NCI-H82 treated with DMSO at 0.1 percent for 48 hours (cell line): ENCODE results near the gene OSBPL2.

Experiments
- DNase-seq: peaks from one replicate; lab custom pipeline; 2025; ENCODE audit not compliant: unreplicated experiment; lab: John Stamatoyannopoulos, UW

OSBPL2 gene

GRCh38 chr20:62298577-62299249 is 60.4 kb downstream of the OSBPL2 start:
- no peak for DNase-seq

GRCh38 chr20:62299666-62300236 is 61.4 kb downstream of the OSBPL2 start:
- no peak for DNase-seq

- DNase-seq = no peak
Measured at GRCh38 chr20:62300319-62300718, 62.0 kb downstream of the OSBPL2 start.

DNA sequence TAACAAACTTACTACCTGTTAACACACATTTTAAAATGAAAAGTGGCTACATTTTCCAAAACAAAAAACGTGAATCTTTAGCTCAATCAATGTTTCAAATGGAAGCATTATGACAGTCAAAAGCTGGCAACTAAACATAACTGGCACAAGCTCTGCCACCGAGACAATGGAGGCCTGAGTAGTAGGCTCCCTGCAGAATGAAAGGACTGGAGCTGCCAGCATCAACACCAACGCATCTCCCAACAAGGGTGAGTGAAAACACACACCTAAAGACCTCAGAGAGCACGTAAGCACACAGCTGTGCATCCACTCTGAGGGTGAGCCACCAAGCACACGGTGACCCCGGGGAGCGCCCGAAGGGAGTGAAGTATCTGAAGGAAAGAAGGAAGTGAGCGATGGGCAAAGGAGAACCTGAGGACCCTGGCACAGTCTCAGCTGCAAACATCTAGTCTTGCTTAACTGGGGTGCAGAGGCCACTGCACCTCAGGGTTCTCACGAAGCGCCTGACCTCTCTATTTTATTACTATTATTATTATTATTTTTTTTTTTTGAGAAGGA is 62.9 kb downstream of the OSBPL2 start:
- no peak for DNase-seq

DNA sequence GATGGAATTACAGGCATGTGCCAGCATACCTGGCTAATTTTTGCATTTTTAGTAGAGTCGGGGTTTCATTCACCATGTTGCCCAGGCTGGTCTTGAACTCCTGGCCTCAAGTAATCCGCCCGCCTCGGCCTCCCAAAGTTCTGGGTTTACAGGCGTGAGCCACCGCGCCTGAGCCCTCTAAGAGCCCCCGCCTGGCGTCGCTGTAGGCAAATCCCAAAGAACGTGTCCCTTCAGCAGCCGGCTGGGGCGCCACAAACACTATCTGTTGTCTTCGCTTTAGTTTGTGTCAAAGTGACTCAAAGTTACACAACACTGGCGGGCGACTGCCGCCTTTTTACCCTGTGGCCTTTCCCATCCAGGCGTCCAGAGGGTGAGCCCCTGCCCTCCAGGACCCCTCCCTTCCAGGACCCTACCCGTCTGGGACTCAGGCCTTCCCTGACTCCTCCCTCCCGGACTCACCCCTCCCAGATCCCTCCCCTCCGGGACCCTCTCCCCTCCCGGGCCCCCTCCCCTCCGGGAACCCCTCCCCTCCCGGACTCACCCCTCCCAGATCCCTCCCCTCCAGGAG is 63.5 kb downstream of the OSBPL2 start:
- peak; percentile 97 for DNase-seq

- peak; percentile 90 for DNase-seq
Measured at GRCh38 chr20:62302341-62303061, 64.2 kb downstream of the OSBPL2 start, which contains the start of gene ADRM1. Gene ADRM1 (plus strand): TSS chr20:62302997. CDS start chr20:62303569, 572 bp downstream.

DNA sequence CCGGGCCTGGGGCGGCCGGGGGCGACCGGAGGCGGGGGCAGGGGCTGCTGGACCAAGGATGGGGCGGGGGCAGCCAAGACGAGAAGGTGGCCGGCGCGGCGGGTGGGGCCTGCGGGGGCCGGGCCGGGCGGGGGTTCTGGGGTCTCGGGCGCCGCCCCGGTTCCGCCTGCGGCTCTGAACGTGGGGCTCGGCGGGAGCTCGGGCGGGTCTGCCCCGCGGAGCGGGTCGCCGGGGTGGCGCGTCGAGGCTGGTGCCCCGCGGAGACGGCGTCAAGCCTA is 64.7 kb downstream of the OSBPL2 start:
- DNase-seq = no peak

GRCh38 chr20:62303340-62304226 is 65.3 kb downstream of the OSBPL2 start:
- no peak for DNase-seq

GRCh38 chr20:62304331-62305148 is 66.2 kb downstream of the OSBPL2 start:
- DNase-seq = no peak

DNA sequence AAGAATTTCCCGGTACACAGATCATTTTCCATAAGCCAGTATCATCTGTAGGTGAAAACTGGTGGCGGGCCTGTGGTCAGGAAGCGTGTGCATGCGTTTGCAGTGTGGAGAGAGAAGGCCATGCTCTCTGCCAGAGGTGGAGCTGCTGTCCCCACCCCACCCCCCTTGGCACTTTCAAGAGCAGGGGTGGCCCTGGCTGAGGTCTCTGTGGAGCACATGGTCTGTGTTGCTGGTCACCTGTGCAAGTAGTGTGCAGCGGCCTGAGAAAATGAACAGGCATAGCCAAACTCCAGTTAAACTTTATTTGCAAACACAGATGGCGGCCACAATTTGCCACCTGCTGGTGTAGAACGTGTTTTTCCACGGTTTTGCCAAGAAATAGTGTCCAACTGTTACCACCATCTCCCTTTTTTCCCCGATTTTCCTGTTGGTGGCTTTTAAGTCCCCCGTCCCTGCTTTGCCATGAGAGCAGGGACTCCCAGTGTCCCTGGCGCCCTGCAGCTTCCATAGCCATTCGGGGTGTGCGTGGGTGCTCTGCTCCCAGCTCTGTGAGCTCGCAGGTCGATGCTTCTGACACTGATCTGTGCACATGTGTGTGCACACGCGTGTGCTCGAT is 66.9 kb downstream of the OSBPL2 start:
- no peak for DNase-seq

GRCh38 chr20:62305765-62306413 is 67.6 kb downstream of the OSBPL2 start:
- DNase-seq = no peak

DNA sequence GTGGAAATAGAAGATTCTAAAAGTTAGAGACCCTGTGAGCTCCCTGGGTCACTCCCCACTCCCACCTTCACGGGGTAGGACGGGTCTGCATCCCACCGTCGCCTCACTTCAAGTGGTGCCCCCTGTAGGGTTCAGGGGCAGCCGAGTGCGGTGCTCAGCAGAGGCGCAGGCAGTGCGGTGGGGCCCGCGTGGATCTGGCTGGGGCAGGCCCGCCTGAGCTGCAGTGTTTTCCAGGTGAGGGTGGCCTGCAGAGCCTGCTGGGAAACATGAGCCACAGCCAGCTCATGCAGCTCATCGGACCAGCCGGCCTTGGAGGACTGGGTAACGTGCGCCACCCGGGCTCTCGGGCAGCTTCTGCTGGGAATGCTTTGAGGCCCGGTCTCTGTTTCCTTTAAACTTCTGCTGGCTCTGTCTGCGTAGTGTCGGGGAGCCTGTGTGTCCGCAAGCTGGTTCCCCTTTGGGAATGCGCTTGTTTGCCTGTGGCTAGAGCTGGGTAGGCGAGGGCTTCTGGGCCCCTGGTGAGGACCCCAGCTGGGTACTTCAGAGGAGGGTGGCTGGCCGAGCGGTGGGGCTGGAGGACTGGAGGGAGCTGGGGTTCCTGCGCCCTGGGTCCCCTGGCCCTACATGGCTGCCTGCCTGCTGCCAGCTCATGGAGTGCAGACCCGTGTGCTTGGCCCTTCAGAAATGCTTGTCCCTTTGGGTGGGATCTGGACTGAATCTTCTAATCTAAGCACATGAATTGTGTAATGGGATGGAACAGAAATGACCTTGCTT is 68.3 kb downstream of the OSBPL2 start:
- no peak for DNase-seq

DNA sequence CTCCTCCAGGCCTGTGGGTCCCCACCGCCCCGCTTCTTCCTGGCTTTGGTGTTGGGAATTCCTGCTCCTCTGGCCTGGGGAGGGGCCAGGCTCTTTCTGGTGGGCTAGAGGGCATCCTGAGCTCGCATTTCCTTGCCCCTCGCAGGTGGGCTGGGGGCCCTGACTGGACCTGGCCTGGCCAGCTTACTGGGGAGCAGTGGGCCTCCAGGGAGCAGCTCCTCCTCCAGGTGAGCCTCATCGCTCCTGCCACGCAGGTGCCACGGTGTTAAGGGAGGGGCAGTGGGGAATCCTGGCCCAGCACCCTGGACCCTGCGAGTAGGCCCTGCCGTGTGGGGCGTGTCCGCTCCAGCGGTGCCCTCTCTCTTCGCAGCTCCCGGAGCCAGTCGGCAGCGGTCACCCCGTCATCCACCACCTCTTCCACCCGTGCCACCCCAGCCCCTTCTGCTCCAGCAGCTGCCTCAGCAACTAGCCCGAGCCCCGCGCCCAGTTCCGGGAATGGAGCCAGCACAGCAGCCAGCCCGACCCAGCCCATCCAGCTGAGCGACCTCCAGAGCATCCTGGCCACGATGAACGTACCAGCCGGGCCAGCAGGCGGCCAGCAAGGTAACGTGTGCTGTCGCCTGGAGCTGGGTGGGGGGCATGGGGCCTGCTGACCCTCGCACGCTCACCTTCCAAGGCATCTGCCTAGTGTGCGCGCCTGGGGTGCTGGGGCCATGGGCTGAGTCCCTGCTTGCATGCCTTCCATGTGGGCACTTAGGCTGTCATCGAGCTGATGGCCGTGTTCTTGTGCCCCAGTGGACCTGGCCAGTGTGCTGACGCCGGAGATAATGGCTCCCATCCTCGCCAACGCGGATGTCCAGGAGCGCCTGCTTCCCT is 69.1 kb downstream of the OSBPL2 start:
- DNase-seq = no peak

- DNase-seq = no peak
Measured at GRCh38 chr20:62308102-62308822, 69.9 kb downstream of the OSBPL2 start.

DNA sequence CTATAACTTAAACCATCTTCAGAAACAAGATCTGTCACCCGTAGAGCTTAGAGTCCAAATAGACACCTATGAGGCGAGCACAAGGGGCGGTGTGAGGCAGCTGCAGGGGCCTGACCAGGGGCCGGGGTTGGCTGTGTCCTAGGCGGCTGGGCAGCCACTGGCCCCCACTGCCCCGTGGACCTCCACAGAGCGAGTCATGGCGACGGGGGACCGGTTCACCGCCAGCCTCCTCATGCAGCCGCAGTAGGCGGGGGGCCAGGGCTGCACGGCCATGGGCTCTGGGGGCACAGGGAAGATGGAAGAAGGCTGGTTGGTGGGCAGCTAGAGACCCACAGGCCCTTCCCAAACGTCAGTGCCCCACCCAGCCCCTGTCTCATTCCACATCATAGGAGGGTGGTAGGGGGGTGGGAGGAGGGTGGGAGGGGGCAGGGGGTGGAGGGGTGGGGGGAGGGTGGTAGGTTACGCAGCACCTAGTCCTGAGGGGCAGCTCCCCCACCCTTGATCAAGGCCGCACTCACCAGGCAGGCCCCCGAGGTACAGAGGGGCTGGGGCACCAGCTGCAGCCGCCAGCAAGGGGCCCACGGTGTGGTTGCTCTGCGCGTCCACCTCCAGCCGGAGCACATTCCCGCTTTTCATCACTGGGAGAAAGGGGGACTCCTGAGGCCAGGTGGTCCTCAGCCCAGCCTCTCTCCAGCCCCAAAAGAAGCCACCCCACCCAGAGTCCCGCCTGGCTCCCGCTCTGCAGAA is 71.0 kb downstream of the OSBPL2 start:
- no peak for DNase-seq
